ENCODE results near the gene FZD10.

The FZD10 gene

DNA sequence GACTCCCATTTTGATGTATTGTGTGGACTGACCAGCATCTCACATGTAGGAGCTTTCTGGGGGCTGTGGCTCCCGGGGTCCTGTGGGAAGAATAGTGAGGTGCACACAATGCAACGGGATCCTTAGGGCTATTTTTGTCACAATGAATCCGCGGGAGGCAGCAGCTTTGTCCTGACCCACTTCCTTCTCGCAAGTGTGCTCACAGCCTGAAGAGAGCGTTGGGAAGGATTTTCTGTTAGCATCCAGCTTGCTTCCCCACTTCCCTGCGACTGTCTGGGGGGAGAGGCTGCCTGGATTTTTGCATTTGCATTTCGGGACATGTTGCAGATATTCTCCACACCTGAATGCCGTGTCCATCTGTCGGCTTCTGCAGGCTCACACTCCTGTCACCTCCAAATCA, 31.9 kb downstream of the FZD10 start:
- H3K4me3 ChIP-seq (ENCODE audit: low read depth, low read length), result no peak overlapping the region
- H3K27me3 ChIP-seq, result peaks cover 24% of the 10 kb centered on the region
- DNase-seq, result no peak
- H3K4me1 ChIP-seq, result no peaks in the 10 kb centered on the region
- no peaks in the 10 kb centered on the region for H3K9me3 ChIP-seq
- TF ChIP-seq, protein P1, sequence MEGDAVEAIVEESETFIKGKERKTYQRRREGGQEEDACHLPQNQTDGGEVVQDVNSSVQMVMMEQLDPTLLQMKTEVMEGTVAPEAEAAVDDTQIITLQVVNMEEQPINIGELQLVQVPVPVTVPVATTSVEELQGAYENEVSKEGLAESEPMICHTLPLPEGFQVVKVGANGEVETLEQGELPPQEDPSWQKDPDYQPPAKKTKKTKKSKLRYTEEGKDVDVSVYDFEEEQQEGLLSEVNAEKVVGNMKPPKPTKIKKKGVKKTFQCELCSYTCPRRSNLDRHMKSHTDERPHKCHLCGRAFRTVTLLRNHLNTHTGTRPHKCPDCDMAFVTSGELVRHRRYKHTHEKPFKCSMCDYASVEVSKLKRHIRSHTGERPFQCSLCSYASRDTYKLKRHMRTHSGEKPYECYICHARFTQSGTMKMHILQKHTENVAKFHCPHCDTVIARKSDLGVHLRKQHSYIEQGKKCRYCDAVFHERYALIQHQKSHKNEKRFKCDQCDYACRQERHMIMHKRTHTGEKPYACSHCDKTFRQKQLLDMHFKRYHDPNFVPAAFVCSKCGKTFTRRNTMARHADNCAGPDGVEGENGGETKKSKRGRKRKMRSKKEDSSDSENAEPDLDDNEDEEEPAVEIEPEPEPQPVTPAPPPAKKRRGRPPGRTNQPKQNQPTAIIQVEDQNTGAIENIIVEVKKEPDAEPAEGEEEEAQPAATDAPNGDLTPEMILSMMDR (IDR thresholded peaks at IDR 0.05; ENCODE audit: low read depth, low read length), result no peak
- no peaks in the 10 kb centered on the region for H3K36me3 ChIP-seq

DNA sequence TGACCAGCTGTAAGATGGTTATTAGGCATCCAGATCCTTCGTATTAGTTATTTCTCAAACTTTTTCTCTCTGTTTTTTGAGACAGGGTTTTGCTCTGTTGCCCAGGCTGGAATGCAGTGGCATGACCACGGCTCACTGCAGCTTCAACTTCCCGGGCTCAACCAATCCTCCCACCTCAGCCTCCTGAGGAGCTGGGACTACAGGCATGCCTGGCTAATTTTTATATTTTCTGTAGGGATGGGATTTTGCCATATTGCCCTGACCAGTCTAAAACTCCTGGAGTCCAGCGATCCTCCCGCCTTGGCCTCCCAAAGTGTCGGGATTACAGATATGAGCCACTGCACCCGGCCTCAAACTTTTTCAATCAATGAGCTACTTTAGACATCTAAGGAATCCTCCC, 33.1 kb downstream of the FZD10 start:
- peaks cover 24% of the 10 kb centered on the region for H3K27me3 ChIP-seq
- H3K36me3 ChIP-seq, result no peaks in the 10 kb centered on the region
- no peak overlapping the region for H3K4me3 ChIP-seq (ENCODE audit: low read depth, low read length)
- no peaks in the 10 kb centered on the region for H3K4me1 ChIP-seq
- no peaks in the 10 kb centered on the region for H3K9me3 ChIP-seq
- TF ChIP-seq, protein P1 (IDR thresholded peaks at IDR 0.05; ENCODE audit: low read depth, low read length), result no peak
- no peak for DNase-seq

DNA sequence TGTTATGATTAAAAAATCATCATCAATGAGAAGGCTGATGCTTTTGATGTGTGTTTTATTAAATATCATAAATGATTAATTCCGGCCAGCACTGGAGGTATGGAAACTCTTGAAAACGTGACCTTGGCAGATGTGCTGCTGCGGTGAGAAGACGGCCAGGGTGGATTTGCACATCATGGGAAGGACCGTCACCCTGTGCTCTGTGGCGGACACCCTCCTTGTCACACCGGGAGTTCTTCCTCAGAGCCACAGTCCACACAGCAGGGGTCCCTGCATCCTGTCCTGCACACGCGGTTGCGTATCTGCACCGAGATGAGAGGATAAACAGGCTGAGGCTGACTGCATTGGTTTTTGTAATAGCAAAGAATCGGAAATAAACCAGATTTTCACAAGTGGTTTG, 33.5 kb downstream of the FZD10 start:
- Histone ChIP-seq H3K4me1 (no peaks in the 10 kb centered on the region), H3K4me3 (ENCODE audit: low read depth, low read length) (no peak overlapping the region), H3K9me3 (no peaks in the 10 kb centered on the region), H3K27me3 (peaks cover 24% of the 10 kb centered on the region), H3K36me3 (no peaks in the 10 kb centered on the region)
- TF ChIP-seq, protein P1 (IDR thresholded peaks at IDR 0.05; ENCODE audit: low read depth, low read length), result no peak
- no peak for DNase-seq

DNA sequence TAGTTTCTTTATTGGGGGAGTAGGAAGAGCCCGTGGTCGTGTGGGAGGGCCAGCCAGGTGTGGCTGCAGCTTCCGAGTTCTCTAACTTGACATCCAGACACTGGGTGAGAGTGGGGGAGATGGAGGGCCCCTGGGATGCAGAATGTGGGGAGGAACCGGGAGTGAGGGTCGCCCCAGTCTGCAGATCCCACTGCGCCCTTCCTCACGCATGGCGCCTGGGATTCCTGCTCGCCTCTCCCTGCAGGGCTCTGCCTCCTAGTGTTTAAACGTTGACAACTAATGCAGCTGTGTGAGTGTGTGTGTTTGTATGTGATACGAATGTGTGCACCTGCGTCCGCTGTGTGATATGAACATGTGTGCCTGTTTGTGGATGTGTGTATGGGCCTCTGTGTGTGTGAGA, 34.6 kb downstream of the FZD10 start:
- no peaks in the 10 kb centered on the region for H3K4me1 ChIP-seq
- peaks cover 24% of the 10 kb centered on the region for H3K27me3 ChIP-seq
- TF ChIP-seq, protein P1 (IDR thresholded peaks at IDR 0.05; ENCODE audit: low read depth, low read length), result no peak
- H3K9me3 ChIP-seq, result no peaks in the 10 kb centered on the region
- DNase-seq, result no peak
- H3K4me3 ChIP-seq (ENCODE audit: low read depth, low read length), result no peak overlapping the region
- H3K36me3 ChIP-seq, result no peaks in the 10 kb centered on the region

DNA sequence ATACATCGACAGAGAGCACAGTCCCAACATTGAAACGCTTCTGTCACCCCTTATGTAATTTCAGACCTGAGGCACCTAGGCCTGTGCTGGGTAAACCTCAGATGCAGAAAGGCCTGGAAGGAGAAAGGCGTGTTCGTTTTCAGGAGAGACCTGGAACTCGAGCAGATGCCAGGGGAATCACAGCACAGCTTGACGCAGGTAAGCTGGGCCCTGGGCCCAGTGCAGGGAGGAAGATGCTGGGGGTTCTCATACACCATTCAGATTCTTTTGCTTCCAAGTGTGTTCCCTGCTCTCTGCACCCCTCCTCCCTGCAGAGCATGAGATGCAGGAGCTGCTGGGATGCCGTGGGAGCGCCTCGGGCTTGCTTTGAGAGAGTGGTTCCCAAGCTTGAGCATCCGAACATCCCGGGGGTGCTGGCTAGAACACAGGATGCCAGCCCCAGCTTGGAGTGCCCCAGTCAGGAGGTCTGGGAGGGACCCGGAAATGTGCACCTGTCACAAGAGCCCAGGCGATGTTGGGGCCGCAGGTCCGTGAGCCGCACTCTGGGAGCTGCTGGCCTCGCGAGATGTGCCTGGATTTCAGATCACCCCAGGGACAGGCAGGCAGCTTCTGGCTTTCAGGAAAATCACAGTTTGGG, 35.9 kb downstream of the FZD10 start:
- no peaks in the 10 kb centered on the region for H3K36me3 ChIP-seq
- DNase-seq, result no peak
- no peaks in the 10 kb centered on the region for H3K9me3 ChIP-seq
- peaks cover 18% of the 10 kb centered on the region for H3K27me3 ChIP-seq
- no peak overlapping the region for H3K4me3 ChIP-seq (ENCODE audit: low read depth, low read length)
- TF ChIP-seq, protein P1 (IDR thresholded peaks at IDR 0.05; ENCODE audit: low read depth, low read length), result no peak
- no peaks in the 10 kb centered on the region for H3K4me1 ChIP-seq

DNA sequence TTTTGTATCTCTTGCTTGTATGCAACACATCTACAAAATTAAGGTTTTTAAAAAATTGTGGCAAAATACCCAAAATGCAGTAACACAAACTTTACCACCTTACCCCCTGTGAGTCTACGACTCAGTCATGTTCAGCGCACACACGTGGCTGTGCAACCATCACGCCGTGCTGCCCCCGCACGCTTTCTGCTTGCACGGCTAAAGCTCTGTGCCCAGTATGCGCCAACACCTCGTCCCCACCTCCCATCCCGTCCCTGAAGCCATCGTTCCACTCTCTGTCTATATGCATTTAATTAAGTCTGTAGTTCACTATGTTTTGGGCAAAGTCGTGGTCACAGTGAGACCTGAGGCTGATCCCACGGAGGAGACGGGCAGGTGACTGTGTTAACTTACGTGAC, 36.4 kb downstream of the FZD10 start:
- TF ChIP-seq, protein P1 (IDR thresholded peaks at IDR 0.05; ENCODE audit: low read depth, low read length), result no peak
- no peaks in the 10 kb centered on the region for H3K4me1 ChIP-seq
- no peak for DNase-seq
- no peaks in the 10 kb centered on the region for H3K9me3 ChIP-seq
- no peaks in the 10 kb centered on the region for H3K36me3 ChIP-seq
- peaks cover 21% of the 10 kb centered on the region for H3K27me3 ChIP-seq
- H3K4me3 ChIP-seq (ENCODE audit: low read depth, low read length), result no peak overlapping the region
